Mucosa of rectum (tissue), 2 donors: ENCODE data around the gene TMEM269.

ENCODE experiments used
- H3K27ac ChIP-seq, 2 donors: one replicate each; pipeline ENCODE4 v1.7.0; 2013; ENCODE audit warnings: inconsistent platforms in 2 of 2, low read depth in 2 of 2, low read length in 2 of 2
- H3K27me3 ChIP-seq, 2 donors: one replicate each; pipeline ENCODE4 v1.7.0; 2013; ENCODE audit warnings: low read length in 2 of 2; ENCODE audit not compliant: control insufficient read depth in 2 of 2, insufficient read depth in 2 of 2
- H3K36me3 ChIP-seq, 2 donors: one replicate each; pipeline ENCODE4 v1.7.0; 2013; ENCODE audit warnings: low read length in 2 of 2; ENCODE audit not compliant: control insufficient read depth in 2 of 2, insufficient read depth in 2 of 2
- H3K4me1 ChIP-seq, 2 donors: one replicate each; pipeline ENCODE4 v1.7.0; 2013; ENCODE audit warnings: low read length in 2 of 2, mild to moderate bottlenecking in 1 of 2; ENCODE audit not compliant: control insufficient read depth in 2 of 2, insufficient read depth in 2 of 2
- H3K4me3 ChIP-seq, 2 donors: one replicate each; pipeline ENCODE4 v1.7.0; 2013; ENCODE audit warnings: low read length in 2 of 2
- H3K9ac ChIP-seq, 2 donors: one replicate each; pipeline ENCODE4 v1.7.0; 2013; ENCODE audit warnings: low read length in 2 of 2, low read depth in 1 of 2, mild to moderate bottlenecking in 1 of 2
- H3K9me3 ChIP-seq, 2 donors: one replicate each; pipeline ENCODE4 v1.7.0; 2013; ENCODE audit warnings: low read length in 2 of 2; ENCODE audit not compliant: control insufficient read depth in 2 of 2
- donor health status: healthy.
- donor health status: Normal muscosa, but diverticular disease.

Gene TMEM269

DNA sequence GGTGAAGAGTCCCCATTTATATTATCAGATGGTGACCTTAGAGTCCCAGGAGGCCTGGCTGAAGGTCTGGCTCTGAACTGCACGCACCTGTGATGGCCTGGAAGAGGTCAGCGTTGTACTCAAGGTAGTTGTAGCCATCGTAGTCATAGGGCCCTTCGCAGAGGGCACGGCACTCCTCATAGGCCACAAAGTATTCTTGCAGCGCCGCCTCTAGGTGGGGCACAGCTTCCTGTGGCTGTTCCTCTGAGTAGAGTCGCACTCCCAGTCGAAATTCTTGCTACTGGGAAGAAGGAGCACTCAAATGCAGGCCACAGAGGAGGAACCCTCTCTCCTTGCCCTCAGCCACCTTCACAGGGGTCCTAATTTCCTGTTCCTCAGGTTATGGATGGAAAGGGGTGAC is 25.7 kb upstream of the TMEM269 start:
- H3K4me1 ChIP-seq, result no peaks in the 10 kb centered on the region
- H3K27ac ChIP-seq, result no peak overlapping the region
- H3K27me3 ChIP-seq, result no peaks in the 10 kb centered on the region
- H3K36me3 ChIP-seq, result peaks cover 13 to 29% of the 10 kb centered on the region in 2 donors
- H3K9ac ChIP-seq, result no peak overlapping the region
- H3K4me3 ChIP-seq, result no peak overlapping the region
- H3K9me3 ChIP-seq, result no peaks in the 10 kb centered on the region

DNA sequence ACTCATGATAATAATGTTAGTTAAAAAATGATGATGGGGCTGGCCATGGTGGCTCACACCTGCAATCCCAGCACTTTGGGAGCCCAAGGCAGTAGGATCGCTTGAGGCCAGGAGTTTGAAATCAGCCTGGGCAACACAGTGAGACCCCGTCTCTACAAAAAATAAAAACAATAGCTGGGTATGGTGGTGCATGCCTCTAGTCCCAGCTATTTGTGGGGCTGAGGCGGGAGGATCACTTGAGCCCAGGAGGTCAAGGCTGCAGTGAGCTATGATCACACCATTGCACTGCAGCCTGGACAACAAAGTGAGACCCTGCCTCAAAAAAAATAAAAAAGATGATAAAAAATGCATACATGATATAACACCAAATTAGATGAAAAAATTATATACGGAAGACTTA is 23.2 kb upstream of the TMEM269 start:
- H3K4me3 ChIP-seq, result no peak overlapping the region

DNA sequence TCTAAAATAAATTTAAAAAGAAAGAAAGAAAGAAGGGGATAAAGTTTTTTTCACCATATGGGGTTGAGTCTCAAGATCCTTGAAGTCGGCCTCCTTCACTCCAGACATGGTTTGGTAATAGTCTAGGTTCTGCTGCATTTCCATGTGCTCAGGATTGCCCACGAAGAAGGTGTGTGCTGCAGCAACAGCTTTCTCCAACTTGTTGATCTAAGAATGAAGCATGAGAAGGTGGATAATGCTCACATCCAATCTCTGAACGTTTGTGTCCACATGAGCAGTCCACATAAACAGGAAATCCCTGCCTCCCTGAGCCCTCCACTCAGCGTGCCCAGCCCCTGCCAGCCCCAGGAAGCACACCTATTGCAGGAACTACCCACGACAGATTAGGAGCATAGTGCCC is 22.5 kb upstream of the TMEM269 start:
- Histone ChIP-seq H3K27me3 (no peaks in the 10 kb centered on the region), H3K9ac (no peak overlapping the region), H3K36me3 (peaks cover 6 to 13% of the 10 kb centered on the region in 2 donors), H3K27ac (no peak overlapping the region), H3K4me3 (no peak overlapping the region), H3K9me3 (no peaks in the 10 kb centered on the region), H3K4me1 (peaks cover 0 to 9% of the 10 kb centered on the region in 2 donors)

More for the DNA sequence above, 23.2 kb upstream of the TMEM269 start:
- Histone ChIP-seq H3K36me3 (peaks cover 6 to 14% of the 10 kb centered on the region in 2 donors), H3K27ac (no peak overlapping the region), H3K9ac (no peak overlapping the region), H3K9me3 (no peaks in the 10 kb centered on the region), H3K4me1 (peaks cover 0 to 9% of the 10 kb centered on the region in 2 donors), H3K27me3 (no peaks in the 10 kb centered on the region)

DNA sequence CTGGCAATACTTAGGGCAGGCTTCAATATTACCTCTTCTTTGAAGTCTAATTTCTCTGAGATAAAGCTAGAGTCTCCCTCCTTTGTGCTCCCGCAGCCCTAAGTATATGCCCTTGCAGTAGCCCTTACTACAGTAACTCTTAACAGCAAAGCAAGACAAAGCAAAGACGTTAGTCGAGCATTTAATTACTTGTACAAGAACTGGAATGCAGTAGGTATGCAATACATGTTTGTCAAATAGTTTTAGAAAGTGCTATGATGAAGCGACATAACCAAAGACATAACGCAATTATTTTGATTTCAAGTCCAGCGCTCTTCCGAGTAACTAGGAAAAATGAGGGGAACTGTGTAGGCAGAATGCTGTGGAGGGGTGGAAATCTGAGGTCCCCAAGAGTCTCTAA is 19.5 kb upstream of the TMEM269 start:
- H3K4me1 ChIP-seq, result peaks cover 5 to 17% of the 10 kb centered on the region in 2 donors
- no peaks in the 10 kb centered on the region for H3K36me3 ChIP-seq
- peak overlapping the region; percentile 88 to 99 for H3K4me3 ChIP-seq
- no peaks in the 10 kb centered on the region for H3K9me3 ChIP-seq
- no peaks in the 10 kb centered on the region for H3K27me3 ChIP-seq
- no peak overlapping the region for H3K27ac ChIP-seq
- H3K9ac ChIP-seq, result peak overlapping the region; percentile 34 to 56

DNA sequence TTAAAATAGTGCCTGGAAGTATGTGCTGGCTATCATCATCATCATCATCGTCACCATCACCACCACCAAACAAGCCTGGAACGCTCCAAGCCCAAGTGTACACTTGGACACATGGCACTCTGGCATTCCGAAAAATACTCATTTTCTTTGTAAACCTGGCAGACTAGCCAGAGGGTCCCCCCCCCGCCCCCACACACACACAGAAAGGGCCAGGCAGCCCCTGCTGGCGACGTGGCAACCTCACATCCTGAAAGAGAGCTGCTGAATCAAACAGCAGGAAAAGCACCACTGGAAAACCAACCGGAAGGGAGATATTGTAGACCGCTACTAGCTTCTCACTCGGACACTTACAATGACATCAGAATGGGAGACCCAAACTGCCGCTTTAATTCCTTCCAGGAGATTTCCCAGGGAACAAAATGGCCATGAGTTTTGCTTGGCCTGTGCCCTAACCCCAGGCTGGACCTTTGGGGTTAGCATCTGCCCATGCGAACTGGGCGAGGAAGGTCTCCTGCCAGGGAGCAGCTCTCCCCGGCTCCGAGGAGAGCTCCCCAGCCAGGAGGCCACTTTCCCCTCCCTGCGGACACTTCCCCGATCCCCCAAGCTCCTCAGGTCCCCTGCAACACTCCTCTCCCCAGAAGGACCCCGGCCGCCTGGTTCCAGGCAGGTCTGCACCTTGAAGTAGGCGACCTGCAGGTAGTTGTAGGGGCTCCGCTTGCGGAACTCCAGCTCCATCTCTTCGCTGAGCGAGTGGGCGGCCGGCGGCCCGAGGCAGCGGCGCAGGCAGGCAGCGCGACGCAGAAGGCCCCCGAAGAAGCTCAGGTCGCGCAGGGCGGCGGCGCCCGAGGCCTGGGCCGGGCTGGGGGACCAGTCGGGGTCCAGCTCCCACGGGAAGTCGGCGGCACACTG is 18.7 kb upstream of the TMEM269 start:
- Histone ChIP-seq H3K36me3 (no peaks in the 10 kb centered on the region), H3K27ac (peak overlapping the region; percentile 61 to 89), H3K4me1 (peaks cover 5 to 17% of the 10 kb centered on the region in 2 donors), H3K27me3 (no peaks in the 10 kb centered on the region), H3K9me3 (no peaks in the 10 kb centered on the region), H3K4me3 (peak overlapping the region; percentile 88 to 99), H3K9ac (peak overlapping the region; percentile 56 to 77)

DNA sequence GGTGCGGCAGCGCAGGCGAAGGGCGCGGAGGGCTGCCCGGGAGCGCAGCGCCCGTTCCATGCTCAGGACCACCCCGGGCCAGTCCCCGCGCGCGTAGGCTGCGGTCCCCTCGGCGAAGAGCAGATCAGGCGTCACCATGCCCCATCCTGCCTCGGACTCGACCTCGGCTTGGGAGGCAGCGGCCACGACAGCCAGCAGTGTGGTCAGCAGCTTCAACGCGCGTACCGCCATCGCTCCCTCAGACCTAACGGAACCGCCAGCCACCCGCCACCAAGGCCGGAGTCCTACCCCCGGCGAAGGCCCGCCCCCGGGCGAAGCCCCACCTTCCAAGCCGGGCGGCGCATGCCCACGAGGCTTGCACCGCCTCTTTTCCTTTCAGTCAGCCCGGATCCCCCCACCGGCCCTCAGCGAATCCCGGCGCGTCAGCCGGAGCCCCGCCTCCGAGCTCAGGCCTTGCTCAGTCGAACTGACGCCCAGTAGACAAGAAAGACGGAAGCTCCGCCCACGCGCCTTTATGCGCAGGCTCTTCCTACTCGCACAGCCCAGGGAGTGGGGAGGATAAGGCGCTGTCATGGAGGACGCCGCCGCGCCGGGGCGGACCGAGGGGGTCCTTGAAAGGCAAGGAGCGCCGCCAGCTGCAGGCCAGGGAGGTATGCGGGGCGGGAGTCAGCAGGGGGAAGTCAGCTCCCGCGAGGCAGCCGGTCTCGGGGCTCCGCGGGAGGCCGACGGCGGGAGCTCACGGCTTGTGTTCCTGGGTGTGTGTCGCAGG is 17.9 kb upstream of the TMEM269 start, which contains the start of the genes C1orf50 and P3H1:
TSS of gene C1orf50 (plus strand) at position 509 of the 769 bp plus-strand sequence. CDS start at position 572, 63 bp downstream.
TSS of gene P3H1 (minus strand) at position 288 of the 769 bp plus-strand sequence. CDS start at position 231, 57 bp downstream.
- H3K9me3 ChIP-seq, result no peaks in the 10 kb centered on the region
- peaks cover 5 to 17% of the 10 kb centered on the region in 2 donors for H3K4me1 ChIP-seq
- no peaks in the 10 kb centered on the region for H3K27me3 ChIP-seq
- peak within 1 kb of the TSS; percentile 88 to 99 for H3K4me3 ChIP-seq
- H3K36me3 ChIP-seq, result no peaks in the 10 kb centered on the region
- peak within 1 kb of the TSS; percentile 90 to 93 for H3K9ac ChIP-seq
- peak within 1 kb of the TSS; percentile 89 for H3K27ac ChIP-seq

DNA sequence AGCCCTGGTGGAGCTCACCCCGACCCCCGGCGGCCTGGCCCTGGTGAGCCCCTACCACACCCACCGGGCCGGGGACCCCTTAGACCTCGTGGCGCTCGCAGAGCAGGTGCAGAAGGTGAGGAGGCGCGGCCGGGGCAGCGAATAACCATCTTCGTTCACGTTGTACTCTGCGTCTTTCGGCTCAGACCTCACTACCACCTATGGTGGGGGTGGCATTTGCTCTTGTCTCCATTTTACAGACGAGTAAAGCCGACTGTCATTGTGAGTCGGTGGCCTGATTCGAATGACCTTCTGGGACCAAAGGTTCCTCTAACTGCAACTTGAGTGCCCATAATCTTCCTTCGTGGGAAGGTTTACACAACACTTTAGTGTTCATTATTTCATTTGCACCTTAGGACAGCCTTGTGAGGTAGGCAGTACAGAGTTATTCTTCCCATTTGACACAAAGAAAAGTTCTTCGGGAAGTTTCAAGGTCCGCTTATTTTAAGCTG is 17.2 kb upstream of the TMEM269 start:
- Histone ChIP-seq H3K4me3 (peak overlapping the region; percentile 86 to 99), H3K9ac (peak overlapping the region; percentile 90 to 93), H3K36me3 (no peaks in the 10 kb centered on the region), H3K27ac (peak overlapping the region; percentile 88 to 89), H3K4me1 (peaks cover 5 to 17% of the 10 kb centered on the region in 2 donors), H3K9me3 (no peaks in the 10 kb centered on the region), H3K27me3 (no peaks in the 10 kb centered on the region)

DNA sequence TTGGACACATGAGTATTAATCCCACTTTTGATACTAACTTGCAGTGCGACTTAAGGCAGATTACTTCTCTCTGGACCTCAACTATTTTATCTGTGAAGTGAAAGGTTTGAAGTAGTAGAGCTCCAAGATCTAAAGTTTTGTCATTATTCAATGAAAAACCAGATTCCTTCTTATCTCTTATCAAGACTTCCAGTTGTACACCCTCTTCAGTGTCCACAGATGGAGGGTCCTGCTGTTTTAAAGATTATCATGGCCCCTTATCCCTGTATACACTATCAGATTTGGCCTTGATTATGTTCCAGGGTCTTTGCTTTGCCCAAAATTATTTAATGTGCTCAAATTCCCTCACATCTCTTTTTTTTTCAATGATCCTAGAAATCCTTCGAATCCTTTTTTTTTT is 16.6 kb upstream of the TMEM269 start:
- Histone ChIP-seq H3K4me1 (peaks cover 5 to 17% of the 10 kb centered on the region in 2 donors), H3K9me3 (no peaks in the 10 kb centered on the region), H3K4me3 (peak overlapping the region; percentile 86 to 99), H3K9ac (peak overlapping the region; percentile 90 to 93), H3K36me3 (peaks cover under 1 to 2% of the 10 kb centered on the region in 2 donors), H3K27me3 (no peaks in the 10 kb centered on the region), H3K27ac (no peak overlapping the region)

DNA sequence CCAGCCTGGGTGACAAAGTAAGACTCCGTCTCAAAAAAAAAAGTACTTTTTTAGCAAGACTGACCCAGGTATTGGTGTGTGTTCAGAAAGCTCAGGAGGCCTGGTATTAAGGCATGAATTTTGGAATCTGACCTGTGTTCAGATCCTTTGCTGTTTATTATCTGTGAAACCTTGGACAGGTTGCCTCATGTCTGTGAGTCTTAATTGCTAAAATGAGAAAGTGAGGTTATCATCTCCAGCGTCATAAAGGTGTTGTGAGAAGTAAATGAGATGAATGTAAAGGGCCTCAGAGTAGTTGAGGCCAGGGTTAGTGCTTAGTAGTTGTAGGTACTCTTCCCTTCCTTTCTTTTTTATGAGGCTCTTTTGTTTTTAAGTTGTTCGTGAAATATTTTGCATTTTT is 15.0 kb upstream of the TMEM269 start:
- no peaks in the 10 kb centered on the region for H3K27me3 ChIP-seq
- H3K9ac ChIP-seq, result no peak overlapping the region
- no peak overlapping the region for H3K27ac ChIP-seq
- peaks cover 5 to 17% of the 10 kb centered on the region in 2 donors for H3K4me1 ChIP-seq
- H3K9me3 ChIP-seq, result no peaks in the 10 kb centered on the region
- H3K36me3 ChIP-seq, result peaks cover 9 to 11% of the 10 kb centered on the region in 2 donors
- no peak overlapping the region for H3K4me3 ChIP-seq
